ENCODE measurements around the gene KCNE5. TPM values are rescaled to one million over a fixed set of nuclear protein-coding genes. Genes with fewer than 3 reads are reported as not detected.
"Not testable (repeated sequence)": the region's sequence is repeated elsewhere in the genome, so short reads cannot be mapped to it uniquely, and the experiment has no call there.

Gene KCNE5
- polyA plus RNA-seq (2013) = 0.51 TPM

DNA sequence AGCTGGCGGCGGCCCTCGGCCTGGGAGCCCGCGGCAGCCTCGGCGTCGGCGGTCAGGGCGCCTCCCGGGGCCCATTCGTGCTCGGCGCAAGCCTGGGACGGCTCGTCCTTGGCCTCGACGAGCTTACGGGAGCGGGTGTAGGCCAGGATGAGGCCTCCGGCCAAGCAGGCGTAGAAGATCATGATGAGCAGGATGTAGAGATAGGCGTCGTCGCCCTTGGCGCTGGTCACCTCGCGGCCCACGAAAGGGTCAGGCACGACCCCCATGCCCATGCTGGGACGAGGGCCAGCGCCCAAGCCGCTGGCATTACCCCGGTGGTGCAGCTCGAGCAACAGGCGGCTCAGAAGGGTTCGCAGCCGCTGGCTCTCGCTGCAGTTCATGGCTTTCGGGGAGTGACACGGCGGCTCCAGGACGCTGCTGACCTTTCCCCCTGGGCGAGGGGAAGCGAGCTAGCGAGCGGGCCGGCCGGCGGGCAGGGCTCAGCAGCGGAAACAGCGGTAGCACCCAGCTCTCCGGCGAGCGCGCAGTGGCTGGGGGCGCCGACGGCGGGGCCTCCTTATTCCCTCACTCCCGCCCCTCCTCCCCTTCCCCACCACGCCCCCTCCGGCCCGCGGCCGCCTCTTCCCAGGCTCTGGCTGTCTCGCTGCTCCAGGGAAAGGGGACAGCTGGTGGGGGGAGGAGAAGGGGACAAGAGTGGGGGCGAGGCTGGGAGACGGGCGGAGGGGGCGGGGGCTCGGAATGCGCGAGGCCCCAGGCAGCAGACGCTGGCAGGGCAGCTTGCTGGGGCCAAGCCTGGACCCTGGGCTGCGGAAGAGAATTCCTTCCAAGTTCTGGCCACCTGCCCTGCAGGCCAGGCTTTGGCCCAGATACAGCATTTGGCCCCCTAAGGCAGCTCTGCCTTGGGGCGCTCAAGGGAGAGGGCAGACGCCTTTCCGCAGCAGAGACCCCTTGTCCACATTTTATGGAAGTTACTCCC lies at the start of gene KCNE5:
TSS of gene KCNE5 (minus strand) at position 532 of the 976 bp plus-strand sequence. CDS start at position 380, 152 bp downstream.
- CTCF ChIA-PET = no interaction called here
- Histone ChIP-seq H3K9me3 (ENCODE audit: control extremely low read depth in 1 of 5, control insufficient read depth in 4 of 5, insufficient read depth in 2 of 5, low read depth in 1 of 5, low read length in 4 of 5) (peaks cover 0 to 5% (median 0%) of the 10 kb centered on the region in 5 experiments), H3K4me3 (ENCODE audit: control insufficient read depth in 1 of 7, extremely low read depth in 1 of 7, insufficient read depth in 4 of 7, low read depth in 2 of 7, low read length in 6 of 7) (peak within 1 kb of the TSS in 2 of 7 experiments; percentile 38 to 57), H3K36me3 (ENCODE audit: control insufficient read depth in 4 of 4, insufficient read depth in 4 of 4, low read length in 3 of 4) (no peaks in the 10 kb centered on the region), H3K27me3 (replicated peaks in 2 of 5; ENCODE audit: control insufficient read depth in 4 of 5, insufficient read depth in 5 of 5, low read length in 4 of 5) (peaks cover 0 to 10% (median 0%) of the 10 kb centered on the region in 5 experiments), H3K27ac (ENCODE audit: insufficient read depth in 1 of 2, low read depth in 1 of 2, low read length in 2 of 2, poor library complexity in 1 of 2, severe bottlenecking in 2 of 2) (no peak within 1 kb of the TSS), H3K4me1 (ENCODE audit: control extremely low read depth in 1 of 4, control insufficient read depth in 4 of 4, insufficient read depth in 4 of 4, low read length in 3 of 4) (peaks cover 0 to 18% (median 9%) of the 10 kb centered on the region in 4 experiments)
- DNase-seq = no peak
- POLR2A ChIA-PET = interaction anchor here (1.1 kb wide), 1 partner anchor 88 kb away, joined by 3 read pairs; the partner anchor contains the start of gene NXT2
- 44% methylated on average over 43 of the region's 79 CpGs for WGBS (ENCODE audit: insufficient coverage)

DNA sequence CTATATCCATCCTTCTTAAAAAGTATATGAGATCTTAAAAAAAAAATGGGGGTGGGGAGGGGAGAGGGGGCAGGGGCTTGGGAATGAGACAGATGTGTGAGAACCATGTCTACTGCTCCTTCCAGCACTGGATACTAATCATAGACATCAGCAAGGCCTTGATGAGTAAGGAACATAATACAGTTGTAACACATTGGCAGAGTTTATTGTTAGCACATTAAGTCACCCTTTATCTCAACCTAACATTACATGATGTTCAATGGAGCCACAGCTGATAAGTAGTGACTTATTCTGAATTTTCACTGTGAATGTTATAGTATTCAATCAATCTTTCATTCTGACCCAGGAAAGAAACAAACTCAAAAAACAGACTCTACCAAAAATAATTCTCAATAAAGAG lies 47.3 kb upstream of the KCNE5 start:
- no peaks in the 10 kb centered on the region for H3K9me3 ChIP-seq (ENCODE audit: control extremely low read depth in 1 of 5, control insufficient read depth in 4 of 5, insufficient read depth in 2 of 5, low read depth in 1 of 5, low read length in 4 of 5)
- H3K27ac ChIP-seq (ENCODE audit: insufficient read depth in 1 of 2, low read depth in 1 of 2, low read length in 2 of 2, poor library complexity in 1 of 2, severe bottlenecking in 2 of 2) = no peak overlapping the region
- peak in 1 of 3 donors; percentile 24 for DNase-seq
- CTCF ChIA-PET = interaction anchor here (1.7 kb wide), 1 partner anchor 36 kb away, joined by 3 read pairs; no protein-coding TSS in a partner anchor
- H3K36me3 ChIP-seq (ENCODE audit: control insufficient read depth in 4 of 4, insufficient read depth in 4 of 4, low read length in 3 of 4) = peaks cover 10 to 33% (median 22%) of the 10 kb centered on the region in 4 experiments
- H3K4me1 ChIP-seq (ENCODE audit: control extremely low read depth in 1 of 4, control insufficient read depth in 4 of 4, insufficient read depth in 4 of 4, low read length in 3 of 4) = no peaks in the 10 kb centered on the region
- H3K27me3 ChIP-seq (replicated peaks in 2 of 5; ENCODE audit: control insufficient read depth in 4 of 5, insufficient read depth in 5 of 5, low read length in 4 of 5) = peaks cover 0 to 2% (median 0%) of the 10 kb centered on the region in 5 experiments
- POLR2A ChIA-PET = no interaction called here
- H3K4me3 ChIP-seq (ENCODE audit: control insufficient read depth in 1 of 7, extremely low read depth in 1 of 7, insufficient read depth in 4 of 7, low read depth in 2 of 7, low read length in 6 of 7) = no peak overlapping the region

GRCh38 chrX:109671170-109671569 lies 46.2 kb upstream of the KCNE5 start:
- H3K27ac ChIP-seq (ENCODE audit: insufficient read depth in 1 of 2, low read depth in 1 of 2, low read length in 2 of 2, poor library complexity in 1 of 2, severe bottlenecking in 2 of 2); H3K4me3 ChIP-seq (ENCODE audit: control insufficient read depth in 1 of 7, extremely low read depth in 1 of 7, insufficient read depth in 4 of 7, low read depth in 2 of 7, low read length in 6 of 7); POLR2A ChIA-PET; CTCF ChIA-PET; H3K9me3 ChIP-seq (ENCODE audit: control extremely low read depth in 1 of 5, control insufficient read depth in 4 of 5, insufficient read depth in 2 of 5, low read depth in 1 of 5, low read length in 4 of 5); H3K27me3 ChIP-seq (replicated peaks in 2 of 5; ENCODE audit: control insufficient read depth in 4 of 5, insufficient read depth in 5 of 5, low read length in 4 of 5); DNase-seq; H3K4me1 ChIP-seq (ENCODE audit: control extremely low read depth in 1 of 4, control insufficient read depth in 4 of 4, insufficient read depth in 4 of 4, low read length in 3 of 4): not testable (repeated sequence)
- 95% methylated on average over 18 of the region's 29 CpGs for WGBS (ENCODE audit: insufficient coverage)
- H3K36me3 ChIP-seq (ENCODE audit: control insufficient read depth in 4 of 4, insufficient read depth in 4 of 4, low read length in 3 of 4) = peaks cover 6 to 29% (median 21%) of the 10 kb centered on the region in 4 experiments

- no peaks in the 10 kb centered on the region for H3K4me1 ChIP-seq (ENCODE audit: control extremely low read depth in 1 of 4, control insufficient read depth in 4 of 4, insufficient read depth in 4 of 4, low read length in 3 of 4)
- H3K27me3 ChIP-seq (replicated peaks in 2 of 5; ENCODE audit: control insufficient read depth in 4 of 5, insufficient read depth in 5 of 5, low read length in 4 of 5) = no peaks in the 10 kb centered on the region
- no peaks in the 10 kb centered on the region for H3K9me3 ChIP-seq (ENCODE audit: control extremely low read depth in 1 of 5, control insufficient read depth in 4 of 5, insufficient read depth in 2 of 5, low read depth in 1 of 5, low read length in 4 of 5)
- no peak overlapping the region for H3K27ac ChIP-seq (ENCODE audit: insufficient read depth in 1 of 2, low read depth in 1 of 2, low read length in 2 of 2, poor library complexity in 1 of 2, severe bottlenecking in 2 of 2)
- H3K36me3 ChIP-seq (ENCODE audit: control insufficient read depth in 4 of 4, insufficient read depth in 4 of 4, low read length in 3 of 4) = peaks cover 7 to 24% (median 16%) of the 10 kb centered on the region in 4 experiments
- H3K4me3 ChIP-seq (ENCODE audit: control insufficient read depth in 1 of 7, extremely low read depth in 1 of 7, insufficient read depth in 4 of 7, low read depth in 2 of 7, low read length in 6 of 7) = no peak overlapping the region
- no peak for DNase-seq
- WGBS (ENCODE audit: insufficient coverage) = no CpG with 5 or more reads among the region's 5 CpGs
- CTCF ChIA-PET = no interaction called here
- POLR2A ChIA-PET = no interaction called here
Measured at GRCh38 chrX:109667986-109668385, 43.0 kb upstream of the KCNE5 start.

GRCh38 chrX:109660435-109661143 lies 35.6 kb upstream of the KCNE5 start:
- CTCF ChIA-PET = no interaction called here
- no CpG with 5 or more reads among the region's 2 CpGs for WGBS (ENCODE audit: insufficient coverage)
- no peaks in the 10 kb centered on the region for H3K27me3 ChIP-seq (replicated peaks in 2 of 5; ENCODE audit: control insufficient read depth in 4 of 5, insufficient read depth in 5 of 5, low read length in 4 of 5)
- no peak overlapping the region for H3K4me3 ChIP-seq (ENCODE audit: control insufficient read depth in 1 of 7, extremely low read depth in 1 of 7, insufficient read depth in 4 of 7, low read depth in 2 of 7, low read length in 6 of 7)
- H3K4me1 ChIP-seq (ENCODE audit: control extremely low read depth in 1 of 4, control insufficient read depth in 4 of 4, insufficient read depth in 4 of 4, low read length in 3 of 4) = no peaks in the 10 kb centered on the region
- peaks cover 0 to 2% (median 0%) of the 10 kb centered on the region in 5 experiments for H3K9me3 ChIP-seq (ENCODE audit: control extremely low read depth in 1 of 5, control insufficient read depth in 4 of 5, insufficient read depth in 2 of 5, low read depth in 1 of 5, low read length in 4 of 5)
- H3K27ac ChIP-seq (ENCODE audit: insufficient read depth in 1 of 2, low read depth in 1 of 2, low read length in 2 of 2, poor library complexity in 1 of 2, severe bottlenecking in 2 of 2) = no peak overlapping the region
- POLR2A ChIA-PET = no interaction called here
- DNase-seq = no peak
- H3K36me3 ChIP-seq (ENCODE audit: control insufficient read depth in 4 of 4, insufficient read depth in 4 of 4, low read length in 3 of 4) = peaks cover 11 to 37% (median 23%) of the 10 kb centered on the region in 4 experiments

DNA sequence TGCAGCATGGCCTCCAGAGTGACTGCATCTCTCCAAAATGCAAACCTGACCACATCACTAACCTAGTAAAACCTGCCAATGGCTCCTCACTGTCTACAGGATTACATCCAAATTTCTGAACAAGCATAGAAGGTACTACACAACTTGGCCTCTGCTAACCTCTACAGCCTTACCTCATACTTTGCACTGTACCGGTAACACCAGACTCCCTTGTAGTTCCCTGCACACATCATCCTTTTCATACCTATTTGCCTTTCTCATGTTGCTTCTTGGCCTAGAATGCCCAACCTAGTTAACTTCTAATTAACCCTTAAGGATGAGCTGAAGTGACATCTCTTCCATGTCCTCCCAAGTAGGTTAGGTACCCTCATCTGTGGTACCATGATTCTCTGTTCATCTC lies 33.4 kb upstream of the KCNE5 start:
- Histone ChIP-seq H3K36me3 (ENCODE audit: control insufficient read depth in 4 of 4, insufficient read depth in 4 of 4, low read length in 3 of 4) (peaks cover 11 to 36% (median 21%) of the 10 kb centered on the region in 4 experiments), H3K4me1 (ENCODE audit: control extremely low read depth in 1 of 4, control insufficient read depth in 4 of 4, insufficient read depth in 4 of 4, low read length in 3 of 4) (no peaks in the 10 kb centered on the region), H3K9me3 (ENCODE audit: control extremely low read depth in 1 of 5, control insufficient read depth in 4 of 5, insufficient read depth in 2 of 5, low read depth in 1 of 5, low read length in 4 of 5) (peaks cover 0 to 2% (median 0%) of the 10 kb centered on the region in 5 experiments), H3K4me3 (ENCODE audit: control insufficient read depth in 1 of 7, extremely low read depth in 1 of 7, insufficient read depth in 4 of 7, low read depth in 2 of 7, low read length in 6 of 7) (no peak overlapping the region), H3K27me3 (replicated peaks in 2 of 5; ENCODE audit: control insufficient read depth in 4 of 5, insufficient read depth in 5 of 5, low read length in 4 of 5) (no peaks in the 10 kb centered on the region), H3K27ac (ENCODE audit: insufficient read depth in 1 of 2, low read depth in 1 of 2, low read length in 2 of 2, poor library complexity in 1 of 2, severe bottlenecking in 2 of 2) (no peak overlapping the region)
- WGBS (ENCODE audit: insufficient coverage) = 89% methylated on average over 1 of the region's 1 CpG
- POLR2A ChIA-PET = no interaction called here
- CTCF ChIA-PET = no interaction called here
- no peak for DNase-seq

GRCh38 chrX:109657364-109657763 lies 32.4 kb upstream of the KCNE5 start:
- H3K4me1 ChIP-seq (ENCODE audit: control extremely low read depth in 1 of 4, control insufficient read depth in 4 of 4, insufficient read depth in 4 of 4, low read length in 3 of 4); H3K27ac ChIP-seq (ENCODE audit: insufficient read depth in 1 of 2, low read depth in 1 of 2, low read length in 2 of 2, poor library complexity in 1 of 2, severe bottlenecking in 2 of 2); H3K27me3 ChIP-seq (replicated peaks in 2 of 5; ENCODE audit: control insufficient read depth in 4 of 5, insufficient read depth in 5 of 5, low read length in 4 of 5); DNase-seq; POLR2A ChIA-PET; H3K9me3 ChIP-seq (ENCODE audit: control extremely low read depth in 1 of 5, control insufficient read depth in 4 of 5, insufficient read depth in 2 of 5, low read depth in 1 of 5, low read length in 4 of 5); CTCF ChIA-PET; H3K4me3 ChIP-seq (ENCODE audit: control insufficient read depth in 1 of 7, extremely low read depth in 1 of 7, insufficient read depth in 4 of 7, low read depth in 2 of 7, low read length in 6 of 7): not testable (repeated sequence)
- WGBS (ENCODE audit: insufficient coverage) = no CpG with 5 or more reads among the region's 4 CpGs
- H3K36me3 ChIP-seq (ENCODE audit: control insufficient read depth in 4 of 4, insufficient read depth in 4 of 4, low read length in 3 of 4) = peaks cover 7 to 26% (median 17%) of the 10 kb centered on the region in 4 experiments
